Colonic mucosa (tissue), 4 donors: ENCODE measurements around the gene GIPC3. TPM values are rescaled to one million over a fixed set of nuclear protein-coding genes. Genes with fewer than 3 reads are reported as not detected.
A peak's percentile ranks its signal among the peaks of the same experiment; 100 is the strongest.
"Not testable (repeated sequence)": the region's sequence is repeated elsewhere in the genome, so short reads cannot be mapped to it uniquely, and the experiment has no call there.

Source experiments
- DNase-seq: peaks from one replicate; pipeline ENCODE4 v3.0.0-alpha.2; 2020
- H3K27ac ChIP-seq: fragments of 200-600 bp; one replicate; pipeline ENCODE4 v1.8.0; 2021
- H3K27me3 ChIP-seq: fragments of 200-600 bp; one replicate; pipeline ENCODE4 v1.8.0; 2021
- H3K36me3 ChIP-seq: fragments of 200-600 bp; one replicate; pipeline ENCODE4 v1.8.0; 2021
- H3K4me1 ChIP-seq: fragments of 200-600 bp; one replicate; pipeline ENCODE4 v1.8.0; 2021; ENCODE audit warnings: mild to moderate bottlenecking
- H3K4me3 ChIP-seq: fragments of 200-600 bp; one replicate; pipeline ENCODE4 v1.8.0; 2021
- H3K9ac ChIP-seq, 2 donors: one replicate each; pipeline ENCODE4 v1.7.0; 2013; ENCODE audit warnings: control low read depth in 2 of 2, low read depth in 2 of 2, low read length in 2 of 2
- H3K9me3 ChIP-seq: fragments of 200-600 bp; one replicate; pipeline ENCODE4 v1.8.0; 2021
- intact Hi-C: fragments of 100-400 bp; cut with DNase I; formaldehyde crosslinking; loops from one replicate; pipeline ENCODE4 v1.14.1; 2022
- total RNA-seq, 2 donors: library from RNA; stranded (reverse); fragmentation: NEBNext Ultra II Directional in 1 of 2; extraction: Animal tissue kit (Norgen Biotek cat#: 25700) in 1 of 2; gene quantifications; one replicate each; pipeline ENCODE4 v1.2.1, GENCODE V29; 2021
- TF ChIP-seq, protein P1 (sequence below): fragments of 200-600 bp; IDR thresholded peaks from one replicate; pipeline ENCODE4 v1.8.0; 2022; ENCODE audit warnings: antibody characterized with exemption, mild to moderate bottlenecking
- donor health status: healthy.
- donor health status: DM: no; HTN: no; CAD: no.
- donor health status: DM: no; HTN: no; CAD: no.

The GIPC3 gene
- total RNA-seq, 2 donors from 2014 or later: 0.40 to 1.1 TPM

- Histone ChIP-seq H3K9ac (peak overlapping the region; percentile 43 to 57), H3K36me3 (no peaks in the 10 kb centered on the region), H3K9me3 (no peaks in the 10 kb centered on the region), H3K4me3 (peak overlapping the region; percentile 34), H3K4me1 (peaks cover 10% of the 10 kb centered on the region), H3K27me3 (no peaks in the 10 kb centered on the region), H3K27ac (peak overlapping the region; percentile 15)
- DNase-seq: peak; percentile 49
- intact Hi-C loops: no loop called here
- TF ChIP-seq, protein P1, sequence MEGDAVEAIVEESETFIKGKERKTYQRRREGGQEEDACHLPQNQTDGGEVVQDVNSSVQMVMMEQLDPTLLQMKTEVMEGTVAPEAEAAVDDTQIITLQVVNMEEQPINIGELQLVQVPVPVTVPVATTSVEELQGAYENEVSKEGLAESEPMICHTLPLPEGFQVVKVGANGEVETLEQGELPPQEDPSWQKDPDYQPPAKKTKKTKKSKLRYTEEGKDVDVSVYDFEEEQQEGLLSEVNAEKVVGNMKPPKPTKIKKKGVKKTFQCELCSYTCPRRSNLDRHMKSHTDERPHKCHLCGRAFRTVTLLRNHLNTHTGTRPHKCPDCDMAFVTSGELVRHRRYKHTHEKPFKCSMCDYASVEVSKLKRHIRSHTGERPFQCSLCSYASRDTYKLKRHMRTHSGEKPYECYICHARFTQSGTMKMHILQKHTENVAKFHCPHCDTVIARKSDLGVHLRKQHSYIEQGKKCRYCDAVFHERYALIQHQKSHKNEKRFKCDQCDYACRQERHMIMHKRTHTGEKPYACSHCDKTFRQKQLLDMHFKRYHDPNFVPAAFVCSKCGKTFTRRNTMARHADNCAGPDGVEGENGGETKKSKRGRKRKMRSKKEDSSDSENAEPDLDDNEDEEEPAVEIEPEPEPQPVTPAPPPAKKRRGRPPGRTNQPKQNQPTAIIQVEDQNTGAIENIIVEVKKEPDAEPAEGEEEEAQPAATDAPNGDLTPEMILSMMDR: no peak
Measured at GRCh38 chr19:3575949-3576673, 9.2 kb upstream of the GIPC3 start.

DNA sequence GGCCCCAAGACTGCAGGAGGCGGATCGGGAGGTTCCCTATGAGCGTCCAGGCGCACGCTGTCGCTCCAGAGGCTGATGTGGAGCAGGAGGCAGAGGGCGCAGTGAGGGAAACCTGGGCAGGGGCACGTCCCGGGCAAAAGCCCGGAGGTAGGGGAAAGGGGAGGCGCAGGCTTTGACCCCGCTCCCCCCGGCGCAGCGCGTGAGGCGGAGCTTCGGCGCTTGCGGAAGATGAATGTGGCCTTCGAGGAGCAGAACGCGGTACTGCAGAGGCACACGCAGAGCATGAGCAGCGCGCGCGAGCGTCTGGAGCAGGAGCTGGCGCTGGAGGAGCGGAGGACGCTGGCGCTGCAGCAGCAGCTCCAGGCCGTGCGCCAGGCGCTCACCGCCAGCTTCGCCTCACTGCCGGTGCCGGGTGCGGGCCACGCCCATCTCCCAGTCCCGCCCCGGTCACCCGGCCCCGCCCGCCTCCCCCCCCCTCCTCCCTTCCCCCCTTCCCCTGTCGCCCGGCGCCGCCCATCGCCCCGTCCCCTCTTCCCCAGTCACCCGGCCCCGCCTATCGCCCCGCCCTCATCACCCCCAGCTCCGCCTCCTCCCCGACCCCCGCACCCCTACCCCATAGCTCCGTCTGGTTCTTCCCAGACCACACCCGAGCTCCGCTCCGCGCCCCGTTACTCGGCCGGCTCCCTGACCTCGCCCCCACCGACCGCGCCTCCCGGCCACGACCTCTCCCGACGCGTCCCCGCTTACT is 8.4 kb upstream of the GIPC3 start:
- H3K4me3 ChIP-seq: peak overlapping the region; percentile 34
- H3K9ac ChIP-seq: peak overlapping the region; percentile 43 to 57
- H3K9me3 ChIP-seq: no peaks in the 10 kb centered on the region
- H3K27me3 ChIP-seq: no peaks in the 10 kb centered on the region
- H3K36me3 ChIP-seq: no peaks in the 10 kb centered on the region
- DNase-seq: peak; percentile 63
- H3K4me1 ChIP-seq: peaks cover 10% of the 10 kb centered on the region
- intact Hi-C loops: no loop called here
- TF ChIP-seq, protein P1: no peak
- H3K27ac ChIP-seq: peak overlapping the region; percentile 15

DNA sequence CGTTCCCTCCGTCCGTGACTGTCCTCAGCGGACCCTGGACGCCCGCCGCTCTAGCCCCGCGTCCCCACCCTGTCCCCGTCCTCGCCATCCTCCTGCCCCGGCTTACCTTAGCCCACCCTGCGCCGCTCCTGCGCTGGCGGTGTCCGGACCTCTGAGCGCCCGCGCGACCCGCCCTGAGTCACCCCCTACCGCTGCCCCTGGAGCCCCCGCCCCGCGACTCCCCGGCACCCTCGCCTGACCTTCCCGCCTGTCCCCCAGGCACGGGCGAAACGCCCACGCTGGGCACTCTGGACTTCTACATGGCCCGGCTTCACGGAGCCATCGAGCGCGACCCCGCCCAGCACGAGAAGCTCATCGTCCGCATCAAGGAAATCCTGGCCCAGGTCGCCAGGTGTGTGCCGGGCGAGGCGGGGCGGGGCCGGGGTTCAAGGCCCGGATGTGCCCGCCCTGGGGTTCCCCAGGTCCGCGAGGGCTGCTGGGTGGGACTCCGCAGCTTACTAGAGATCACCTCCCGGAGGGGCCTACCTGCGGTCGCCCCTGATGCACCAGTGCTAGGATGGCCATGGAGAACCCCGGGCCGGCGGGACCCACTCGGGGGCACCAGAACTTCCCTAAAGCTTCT is 7.4 kb upstream of the GIPC3 start:
- no peaks in the 10 kb centered on the region for H3K27me3 ChIP-seq
- intact Hi-C loops: no loop called here
- H3K9ac ChIP-seq: no peak overlapping the region
- H3K9me3 ChIP-seq: no peaks in the 10 kb centered on the region
- no peak overlapping the region for H3K4me3 ChIP-seq
- H3K27ac ChIP-seq: no peak overlapping the region
- H3K4me1 ChIP-seq: peaks cover 10% of the 10 kb centered on the region
- peak; percentile 83 for DNase-seq
- H3K36me3 ChIP-seq: no peaks in the 10 kb centered on the region
- TF ChIP-seq, protein P1: no peak

DNA sequence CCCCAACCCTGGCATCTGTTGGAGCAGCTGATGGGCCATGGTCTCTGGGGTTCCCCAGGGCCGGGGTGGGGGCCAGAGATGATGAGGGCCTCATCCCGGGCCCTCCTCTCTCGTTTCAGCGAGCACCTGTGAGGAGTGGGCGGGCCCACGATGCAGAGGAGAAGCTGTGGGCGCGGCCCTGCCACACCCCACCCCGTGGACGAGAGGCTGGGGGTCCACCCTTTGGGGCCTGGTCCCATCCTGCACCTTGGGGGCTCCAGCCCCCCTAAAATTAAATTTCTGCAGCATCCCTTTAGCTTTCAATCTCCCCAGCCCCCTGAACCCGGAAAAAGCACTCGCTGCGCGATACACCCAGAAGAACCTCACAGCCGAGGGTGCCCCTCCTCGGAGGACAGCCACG is 6.9 kb upstream of the GIPC3 start:
- no peaks in the 10 kb centered on the region for H3K9me3 ChIP-seq
- peaks cover 10% of the 10 kb centered on the region for H3K4me1 ChIP-seq
- no peaks in the 10 kb centered on the region for H3K36me3 ChIP-seq
- H3K27ac ChIP-seq: no peak overlapping the region
- no peak overlapping the region for H3K9ac ChIP-seq
- TF ChIP-seq, protein P1: no peak
- no peak overlapping the region for H3K4me3 ChIP-seq
- intact Hi-C loops: no loop called here
- no peaks in the 10 kb centered on the region for H3K27me3 ChIP-seq
- DNase-seq: no peak

- TF ChIP-seq, protein P1: no peak
- no peak for DNase-seq
- peaks cover 10% of the 10 kb centered on the region for H3K4me1 ChIP-seq
- H3K27me3 ChIP-seq: peaks cover 6% of the 10 kb centered on the region
- no peak overlapping the region for H3K9ac ChIP-seq
- no peaks in the 10 kb centered on the region for H3K9me3 ChIP-seq
- no peaks in the 10 kb centered on the region for H3K36me3 ChIP-seq
- peak overlapping the region; percentile 36 for H3K27ac ChIP-seq
- intact Hi-C loops: no loop called here
- no peak overlapping the region for H3K4me3 ChIP-seq
Measured at GRCh38 chr19:3580156-3580934, 4.9 kb upstream of the GIPC3 start.

DNA sequence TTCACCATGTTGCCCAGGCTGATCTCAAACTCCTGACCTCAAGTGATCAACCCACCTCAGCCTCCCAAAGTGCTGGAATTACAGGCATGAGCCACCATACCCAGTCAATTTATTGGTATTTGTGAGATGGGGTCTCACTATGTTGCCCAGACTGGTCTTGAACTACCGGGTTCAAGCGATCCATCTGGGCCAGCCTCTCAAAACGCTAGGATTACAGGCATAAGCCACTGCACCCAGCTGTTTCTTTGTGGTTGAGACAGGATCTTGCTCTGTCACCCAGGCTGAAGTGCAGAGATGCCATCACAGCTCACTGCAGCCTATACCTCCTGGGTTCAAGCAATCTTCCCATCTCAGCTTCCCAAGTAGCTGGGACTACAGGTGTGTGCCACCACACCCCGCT is 3.5 kb upstream of the GIPC3 start:
- DNase-seq, intact Hi-C loops, H3K36me3 ChIP-seq, H3K9ac ChIP-seq, H3K9me3 ChIP-seq, H3K27ac ChIP-seq, H3K4me3 ChIP-seq, H3K4me1 ChIP-seq: not testable (repeated sequence)
- peaks cover 10% of the 10 kb centered on the region for H3K27me3 ChIP-seq

GRCh38 chr19:3584036-3584802 is 1.1 kb upstream of the GIPC3 start:
- H3K9me3 ChIP-seq, intact Hi-C loops, H3K9ac ChIP-seq, H3K27ac ChIP-seq, DNase-seq, H3K4me3 ChIP-seq, H3K4me1 ChIP-seq, H3K36me3 ChIP-seq: not testable (repeated sequence)
- H3K27me3 ChIP-seq: peaks cover 10% of the 10 kb centered on the region
